Tibial nerve (tissue), 4 donors: ENCODE results near the gene MEIS1.
"Not testable (repeated sequence)": the region's sequence is repeated elsewhere in the genome, so short reads cannot be mapped to it uniquely, and the experiment has no call there.

Experiments
- EP300 ChIP-seq, 2 donors: sonication (generic); formaldehyde crosslinking; IDR thresholded peaks; one replicate each; pipeline ENCODE4 v1.6.1; 2017; ENCODE audit warnings: antibody characterized with exemption in 2 of 2, mild to moderate bottlenecking in 1 of 2
- POLR2A ChIP-seq, 2 donors: fragments of 450-650 bp; IDR thresholded peaks; one replicate each; pipeline ENCODE4 v1.6.1; 2017; ENCODE audit warnings: antibody characterized with exemption in 2 of 2, mild to moderate bottlenecking in 2 of 2, moderate library complexity in 2 of 2
- TF ChIP-seq, protein P1 (sequence below), 5 experiments: fragments of 200-600 bp in 3 of 5; fragments of 450-650 bp in 2 of 5; sonication (generic) in 3 of 5; IDR thresholded peaks; one replicate each; pipeline ENCODE4 v1.5.1; 2016 to 2019; ENCODE audit warnings: antibody characterized with exemption in 5 of 5, mild to moderate bottlenecking in 3 of 5, moderate library complexity in 2 of 5

DNA sequence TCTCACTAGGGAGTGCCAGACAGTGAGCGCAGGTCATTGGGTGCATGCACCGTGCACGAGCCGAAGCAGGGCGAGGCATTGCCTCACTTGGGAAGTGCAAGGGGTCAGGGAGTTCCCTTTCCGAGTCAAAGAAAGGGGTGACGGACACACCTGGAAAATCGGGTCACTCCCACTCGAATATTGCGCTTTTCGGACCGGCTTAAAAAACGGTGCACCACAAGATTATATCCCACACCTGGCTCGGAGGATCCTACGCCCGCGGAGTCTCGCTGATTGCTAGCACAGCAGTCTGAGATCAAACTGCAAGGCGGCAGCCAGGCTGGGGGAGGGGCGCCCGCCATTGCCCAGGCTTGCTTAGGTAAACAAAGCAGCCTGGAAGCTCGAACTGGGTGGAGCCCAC is 43.7 kb upstream of the MEIS1 start:
- TF ChIP-seq, protein P1, sequence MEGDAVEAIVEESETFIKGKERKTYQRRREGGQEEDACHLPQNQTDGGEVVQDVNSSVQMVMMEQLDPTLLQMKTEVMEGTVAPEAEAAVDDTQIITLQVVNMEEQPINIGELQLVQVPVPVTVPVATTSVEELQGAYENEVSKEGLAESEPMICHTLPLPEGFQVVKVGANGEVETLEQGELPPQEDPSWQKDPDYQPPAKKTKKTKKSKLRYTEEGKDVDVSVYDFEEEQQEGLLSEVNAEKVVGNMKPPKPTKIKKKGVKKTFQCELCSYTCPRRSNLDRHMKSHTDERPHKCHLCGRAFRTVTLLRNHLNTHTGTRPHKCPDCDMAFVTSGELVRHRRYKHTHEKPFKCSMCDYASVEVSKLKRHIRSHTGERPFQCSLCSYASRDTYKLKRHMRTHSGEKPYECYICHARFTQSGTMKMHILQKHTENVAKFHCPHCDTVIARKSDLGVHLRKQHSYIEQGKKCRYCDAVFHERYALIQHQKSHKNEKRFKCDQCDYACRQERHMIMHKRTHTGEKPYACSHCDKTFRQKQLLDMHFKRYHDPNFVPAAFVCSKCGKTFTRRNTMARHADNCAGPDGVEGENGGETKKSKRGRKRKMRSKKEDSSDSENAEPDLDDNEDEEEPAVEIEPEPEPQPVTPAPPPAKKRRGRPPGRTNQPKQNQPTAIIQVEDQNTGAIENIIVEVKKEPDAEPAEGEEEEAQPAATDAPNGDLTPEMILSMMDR (IDR thresholded peaks at IDR 0.05) = not testable (repeated sequence)
- TF ChIP-seq POLR2A, EP300 (IDR thresholded peaks at IDR 0.05): not testable (repeated sequence)
